Measurements from ENCODE around the gene KPNB1.

The KPNB1 gene

DNA sequence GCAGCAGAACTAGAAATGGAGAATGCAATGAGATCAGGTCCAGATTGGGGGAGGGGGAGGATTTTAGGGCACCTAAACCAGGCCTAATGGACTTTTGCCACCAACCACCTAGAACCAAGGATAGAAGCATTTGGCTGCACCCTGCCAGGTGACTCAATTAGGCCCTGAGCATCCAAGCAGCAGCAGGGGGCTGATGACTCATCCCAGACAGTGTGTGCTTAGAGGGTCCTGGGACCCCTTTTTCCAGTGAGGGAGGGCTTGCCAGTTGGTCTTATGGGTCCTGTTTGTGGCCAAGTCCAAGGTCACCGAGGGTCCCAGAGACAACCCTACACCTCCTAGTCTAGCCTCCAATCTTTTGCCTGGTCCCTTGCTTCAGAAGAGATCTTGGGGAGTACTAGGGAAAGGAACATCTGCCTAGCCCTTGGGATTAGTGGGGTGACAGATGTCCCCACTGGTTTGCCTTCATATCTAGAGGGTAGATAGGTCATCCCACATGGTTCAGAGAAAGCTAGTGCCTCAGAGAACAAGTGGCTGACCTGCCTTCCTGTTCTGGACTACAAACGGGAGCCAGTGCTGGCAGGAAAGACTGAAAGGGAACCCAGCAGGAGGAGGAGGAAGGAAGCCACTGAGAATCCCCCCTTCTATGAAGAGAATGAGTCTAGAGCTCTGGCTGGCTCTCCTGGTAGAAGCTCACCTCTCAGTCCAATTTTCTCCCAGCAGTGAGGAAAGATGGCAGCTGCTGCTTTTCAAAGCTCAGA lies 42.6 kb downstream of the KPNB1 start:
- POLR2A ChIA-PET = interaction anchor here (0.8 to 3.5 kb wide), 6 partner anchors 8 to 43 kb away, joined by 3 to 18 read pairs (median 4); partner anchors contain the start of genes KPNB1 and TBX21
- Histone ChIP-seq H3K4me1 (ENCODE audit: control insufficient read depth, insufficient read depth, low read length) (peaks cover 12% of the 10 kb centered on the region), H3K36me3 (ENCODE audit: control insufficient read depth in 2 of 2, insufficient read depth in 1 of 2, low read length in 2 of 2) (peaks cover 0 to 12% of the 10 kb centered on the region in 2 experiments; a peak in 2 of 3 replicates), H3K4me3 (ENCODE audit: low read depth, low read length) (no peak overlapping the region), H3K9me3 (ENCODE audit: control insufficient read depth, insufficient read depth, low read depth, low read length) (no peaks in the 10 kb centered on the region), H3K27ac (ENCODE audit: extremely low read depth, low read depth, low read length) (0 out of 2 replicates have a peak overlapping the region, but pooled peaks have one; percentile 24)
- CTCF ChIA-PET = interaction anchor here (0.6 to 2.1 kb wide), 5 partner anchors 16 to 200 kb away, joined by 3 to 8 read pairs (median 4); no protein-coding TSS in a partner anchor
- TF ChIP-seq ZNF600 (tag by site-specific recombination; IDR thresholded peaks at IDR 0.05) (peak; percentile 82), ZNF416 (tag by site-specific recombination; IDR thresholded peaks at IDR 0.05) (no peak), ZXDB (tag by site-specific recombination; IDR thresholded peaks at IDR 0.05) (no peak), ZNF529 (tag by site-specific recombination; IDR thresholded peaks at IDR 0.05; ENCODE audit: insufficient replicate concordance) (no peak)

DNA sequence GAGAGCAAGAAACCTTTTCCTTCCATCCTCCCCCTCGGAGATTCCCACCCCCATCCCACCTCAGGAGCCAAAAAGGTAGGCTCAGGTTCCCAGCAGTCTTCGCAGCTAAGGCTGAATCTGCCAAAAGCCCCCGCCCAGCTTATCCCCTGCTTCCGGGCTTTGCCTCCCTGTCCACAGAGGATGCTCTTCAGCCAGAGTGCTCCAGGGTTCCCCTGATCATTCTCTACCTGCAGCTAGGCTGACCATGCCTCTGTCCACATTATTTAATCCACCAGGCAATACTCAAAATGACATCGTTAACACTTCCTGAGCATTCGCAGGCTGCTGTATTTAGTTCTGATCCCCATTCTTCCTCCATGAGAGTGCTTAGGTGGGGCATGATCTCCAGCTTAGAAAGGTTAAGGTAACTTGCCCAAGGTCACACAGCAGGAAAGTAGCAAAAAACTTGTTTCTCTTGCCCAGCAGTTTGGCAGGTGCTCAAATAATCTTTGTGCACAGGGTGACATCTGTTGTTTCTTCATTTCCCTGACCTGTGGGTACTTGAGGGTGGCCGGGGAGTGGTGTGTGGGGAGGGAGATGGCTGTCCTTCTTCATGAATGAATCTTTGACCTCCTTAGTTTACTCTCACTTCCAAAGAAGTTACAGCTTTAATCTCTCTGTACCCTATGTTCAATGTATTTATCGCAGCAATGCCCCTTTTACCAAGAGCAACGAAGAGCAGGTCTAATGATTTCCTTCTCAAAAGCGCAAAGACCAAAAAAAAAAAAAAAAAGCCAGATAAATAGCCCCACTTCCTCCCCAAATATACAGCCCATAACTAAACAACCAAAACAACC lies 43.4 kb downstream of the KPNB1 start:
- CTCF ChIA-PET = interaction anchor here (0.9 to 2.1 kb wide), 4 partner anchors 17 to 29 kb away, joined by 3 to 8 read pairs (median 4); no protein-coding TSS in a partner anchor
- Histone ChIP-seq H3K4me3 (ENCODE audit: low read depth, low read length) (peak overlapping the region; percentile 65), H3K27ac (ENCODE audit: extremely low read depth, low read depth, low read length) (peak overlapping the region; percentile 74), H3K4me1 (ENCODE audit: control insufficient read depth, insufficient read depth, low read length) (peaks cover 12% of the 10 kb centered on the region), H3K36me3 (ENCODE audit: control insufficient read depth in 2 of 2, insufficient read depth in 1 of 2, low read length in 2 of 2) (peaks cover 5 to 15% of the 10 kb centered on the region in 2 experiments; a peak in 2 of 3 replicates), H3K9me3 (ENCODE audit: control insufficient read depth, insufficient read depth, low read depth, low read length) (no peaks in the 10 kb centered on the region)
- POLR2A ChIA-PET = interaction anchor here (0.7 to 3.5 kb wide), 10 partner anchors 9 to 376 kb away, joined by 3 to 18 read pairs (median 4); partner anchors contain the start of genes KPNB1, OSBPL7 and TBX21
- TF ChIP-seq, protein P1, sequence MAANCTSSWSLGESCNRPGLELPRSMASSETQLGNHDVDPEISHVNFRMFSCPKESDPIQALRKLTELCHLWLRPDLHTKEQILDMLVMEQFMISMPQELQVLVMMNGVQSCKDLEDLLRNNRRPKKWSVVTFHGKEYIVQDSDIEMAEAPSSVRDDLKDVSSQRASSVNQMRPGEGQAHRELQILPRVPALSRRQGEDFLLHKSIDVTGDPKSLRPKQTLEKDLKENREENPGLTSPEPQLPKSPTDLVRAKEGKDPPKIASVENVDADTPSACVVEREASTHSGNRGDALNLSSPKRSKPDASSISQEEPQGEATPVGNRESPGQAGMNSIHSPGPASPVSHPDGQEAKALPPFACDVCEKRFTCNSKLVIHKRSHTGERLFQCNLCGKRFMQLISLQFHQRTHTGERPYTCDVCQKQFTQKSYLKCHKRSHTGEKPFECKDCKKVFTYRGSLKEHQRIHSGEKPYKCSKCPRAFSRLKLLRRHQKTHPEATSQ (tag by site-specific recombination; IDR thresholded peaks at IDR 0.05) = no peak
- TF ChIP-seq ZNF600 (tag by site-specific recombination; IDR thresholded peaks at IDR 0.05) (no peak), KLF7 (tag by site-specific recombination; IDR thresholded peaks at IDR 0.05; ENCODE audit: borderline replicate concordance) (no peak), ZNF19 (tag by site-specific recombination; IDR thresholded peaks at IDR 0.05; ENCODE audit: low read depth) (no peak), GLIS2 (tag by site-specific recombination; IDR thresholded peaks at IDR 0.05) (no peak; the same call in 1 of the 2 replicates), ZNF426 (tag by site-specific recombination; IDR thresholded peaks at IDR 0.05) (no peak), ZNF350 (tag by site-specific recombination; IDR thresholded peaks at IDR 0.05) (no peak), ZNF404 (tag by site-specific recombination; IDR thresholded peaks at IDR 0.05) (no peak), YY1 (tag by site-specific recombination; IDR thresholded peaks at IDR 0.05) (no peak), OVOL3 (tag by site-specific recombination; IDR thresholded peaks at IDR 0.05) (no peak), ZNF610 (tag by site-specific recombination; IDR thresholded peaks at IDR 0.05; ENCODE audit: borderline replicate concordance) (no peak), ZBTB20 (tag by site-specific recombination; IDR thresholded peaks at IDR 0.05) (peak; percentile 54), ZNF114 (tag by site-specific recombination; IDR thresholded peaks at IDR 0.05) (no peak), PRDM1 (tag by site-specific recombination; IDR thresholded peaks at IDR 0.05) (peak; percentile 22; the same call in 1 of the 2 replicates), ZNF558 (tag by site-specific recombination; IDR thresholded peaks at IDR 0.05) (no peak), TRIM28 (IDR thresholded peaks at IDR 0.05; ENCODE audit: borderline replicate concordance, low read length) (no peak), GLI4 (tag by site-specific recombination; IDR thresholded peaks at IDR 0.05) (no peak), SETDB1 (IDR thresholded peaks at IDR 0.05; ENCODE audit: insufficient read length, low read length) (no peak), MYNN (tag by site-specific recombination; IDR thresholded peaks at IDR 0.05; ENCODE audit: borderline replicate concordance) (no peak), ZNF623 (tag by site-specific recombination; IDR thresholded peaks at IDR 0.05) (no peak), GLI2 (tag by site-specific recombination; IDR thresholded peaks at IDR 0.05; ENCODE audit: borderline replicate concordance, low read depth) (no peak), ZNF571 (tag by site-specific recombination; IDR thresholded peaks at IDR 0.05) (no peak), ZNF530 (tag by site-specific recombination; IDR thresholded peaks at IDR 0.05; ENCODE audit: low read depth) (no peak), ZNF776 (tag by site-specific recombination; IDR thresholded peaks at IDR 0.05; ENCODE audit: borderline replicate concordance) (no peak)
- TF ChIP-seq, protein P2, sequence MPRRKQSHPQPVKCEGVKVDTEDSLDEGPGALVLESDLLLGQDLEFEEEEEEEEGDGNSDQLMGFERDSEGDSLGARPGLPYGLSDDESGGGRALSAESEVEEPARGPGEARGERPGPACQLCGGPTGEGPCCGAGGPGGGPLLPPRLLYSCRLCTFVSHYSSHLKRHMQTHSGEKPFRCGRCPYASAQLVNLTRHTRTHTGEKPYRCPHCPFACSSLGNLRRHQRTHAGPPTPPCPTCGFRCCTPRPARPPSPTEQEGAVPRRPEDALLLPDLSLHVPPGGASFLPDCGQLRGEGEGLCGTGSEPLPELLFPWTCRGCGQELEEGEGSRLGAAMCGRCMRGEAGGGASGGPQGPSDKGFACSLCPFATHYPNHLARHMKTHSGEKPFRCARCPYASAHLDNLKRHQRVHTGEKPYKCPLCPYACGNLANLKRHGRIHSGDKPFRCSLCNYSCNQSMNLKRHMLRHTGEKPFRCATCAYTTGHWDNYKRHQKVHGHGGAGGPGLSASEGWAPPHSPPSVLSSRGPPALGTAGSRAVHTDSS (tag by site-specific recombination; IDR thresholded peaks at IDR 0.05) = no peak
- TF ChIP-seq, protein P3, sequence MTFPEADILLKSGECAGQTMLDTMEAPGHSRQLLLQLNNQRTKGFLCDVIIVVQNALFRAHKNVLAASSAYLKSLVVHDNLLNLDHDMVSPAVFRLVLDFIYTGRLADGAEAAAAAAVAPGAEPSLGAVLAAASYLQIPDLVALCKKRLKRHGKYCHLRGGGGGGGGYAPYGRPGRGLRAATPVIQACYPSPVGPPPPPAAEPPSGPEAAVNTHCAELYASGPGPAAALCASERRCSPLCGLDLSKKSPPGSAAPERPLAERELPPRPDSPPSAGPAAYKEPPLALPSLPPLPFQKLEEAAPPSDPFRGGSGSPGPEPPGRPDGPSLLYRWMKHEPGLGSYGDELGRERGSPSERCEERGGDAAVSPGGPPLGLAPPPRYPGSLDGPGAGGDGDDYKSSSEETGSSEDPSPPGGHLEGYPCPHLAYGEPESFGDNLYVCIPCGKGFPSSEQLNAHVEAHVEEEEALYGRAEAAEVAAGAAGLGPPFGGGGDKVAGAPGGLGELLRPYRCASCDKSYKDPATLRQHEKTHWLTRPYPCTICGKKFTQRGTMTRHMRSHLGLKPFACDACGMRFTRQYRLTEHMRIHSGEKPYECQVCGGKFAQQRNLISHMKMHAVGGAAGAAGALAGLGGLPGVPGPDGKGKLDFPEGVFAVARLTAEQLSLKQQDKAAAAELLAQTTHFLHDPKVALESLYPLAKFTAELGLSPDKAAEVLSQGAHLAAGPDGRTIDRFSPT (tag by site-specific recombination; IDR thresholded peaks at IDR 0.05) = no peak
